ENCODE measurements around the gene YIPF1.

DNA sequence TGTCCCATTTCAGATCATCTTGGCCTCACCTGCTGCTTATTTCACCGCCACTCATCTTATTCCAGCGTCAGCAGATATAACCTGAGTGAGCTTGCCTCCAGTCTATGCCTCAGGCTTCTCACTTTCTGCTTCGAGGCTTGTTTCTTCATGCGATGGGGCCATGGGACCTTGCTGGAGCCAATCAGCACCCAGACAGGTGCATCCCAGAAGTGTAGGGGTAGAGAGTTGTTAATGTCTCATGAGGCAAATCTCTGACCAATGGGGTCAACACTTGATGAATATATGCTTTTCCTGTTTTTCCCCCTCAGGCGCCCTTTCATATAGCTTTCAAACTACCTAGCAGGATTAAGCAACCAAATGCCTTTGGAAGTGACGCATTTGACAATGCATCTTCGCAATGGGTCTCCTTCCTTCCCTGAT, 935 bp upstream of the YIPF1 start:
- TF ChIP-seq, protein P1, sequence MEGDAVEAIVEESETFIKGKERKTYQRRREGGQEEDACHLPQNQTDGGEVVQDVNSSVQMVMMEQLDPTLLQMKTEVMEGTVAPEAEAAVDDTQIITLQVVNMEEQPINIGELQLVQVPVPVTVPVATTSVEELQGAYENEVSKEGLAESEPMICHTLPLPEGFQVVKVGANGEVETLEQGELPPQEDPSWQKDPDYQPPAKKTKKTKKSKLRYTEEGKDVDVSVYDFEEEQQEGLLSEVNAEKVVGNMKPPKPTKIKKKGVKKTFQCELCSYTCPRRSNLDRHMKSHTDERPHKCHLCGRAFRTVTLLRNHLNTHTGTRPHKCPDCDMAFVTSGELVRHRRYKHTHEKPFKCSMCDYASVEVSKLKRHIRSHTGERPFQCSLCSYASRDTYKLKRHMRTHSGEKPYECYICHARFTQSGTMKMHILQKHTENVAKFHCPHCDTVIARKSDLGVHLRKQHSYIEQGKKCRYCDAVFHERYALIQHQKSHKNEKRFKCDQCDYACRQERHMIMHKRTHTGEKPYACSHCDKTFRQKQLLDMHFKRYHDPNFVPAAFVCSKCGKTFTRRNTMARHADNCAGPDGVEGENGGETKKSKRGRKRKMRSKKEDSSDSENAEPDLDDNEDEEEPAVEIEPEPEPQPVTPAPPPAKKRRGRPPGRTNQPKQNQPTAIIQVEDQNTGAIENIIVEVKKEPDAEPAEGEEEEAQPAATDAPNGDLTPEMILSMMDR (IDR thresholded peaks at IDR 0.05), result no peak
- no peak for TF ChIP-seq POLR2A (IDR thresholded peaks at IDR 0.05)

Data from adrenal gland (tissue), 5 donors.